Activated naive CD4-positive, alpha-beta T cell treated with anti-CD3 and anti-CD28 coated beads, Interleukin-2, amount 50 U/mL, for 24 hours (primary cell): Measurements from ENCODE around the gene PHACTR1.
"Not testable (repeated sequence)": the region's sequence is repeated elsewhere in the genome, so short reads cannot be mapped to it uniquely, and the experiment has no call there.

ENCODE experiments used
- H3K27ac Mint-ChIP-seq: one replicate; pipeline ENCODE4 v1.8.0; 2021; ENCODE audit warnings: mild to moderate bottlenecking, mixed read lengths
- H3K27me3 Mint-ChIP-seq: one replicate; pipeline ENCODE4 v1.8.0; 2021; ENCODE audit warnings: mixed read lengths
- H3K36me3 Mint-ChIP-seq: one replicate; pipeline ENCODE4 v1.8.0; 2021; ENCODE audit warnings: mixed read lengths
- H3K4me1 Mint-ChIP-seq: one replicate; pipeline ENCODE4 v1.8.0; 2021; ENCODE audit warnings: mixed read lengths
- H3K4me3 Mint-ChIP-seq: one replicate; pipeline ENCODE4 v1.8.0; 2021; ENCODE audit warnings: mild to moderate bottlenecking, mixed read lengths
- H3K9me3 Mint-ChIP-seq: one replicate; pipeline ENCODE4 v1.8.0; 2021; ENCODE audit warnings: mixed read lengths

PHACTR1 gene

DNA sequence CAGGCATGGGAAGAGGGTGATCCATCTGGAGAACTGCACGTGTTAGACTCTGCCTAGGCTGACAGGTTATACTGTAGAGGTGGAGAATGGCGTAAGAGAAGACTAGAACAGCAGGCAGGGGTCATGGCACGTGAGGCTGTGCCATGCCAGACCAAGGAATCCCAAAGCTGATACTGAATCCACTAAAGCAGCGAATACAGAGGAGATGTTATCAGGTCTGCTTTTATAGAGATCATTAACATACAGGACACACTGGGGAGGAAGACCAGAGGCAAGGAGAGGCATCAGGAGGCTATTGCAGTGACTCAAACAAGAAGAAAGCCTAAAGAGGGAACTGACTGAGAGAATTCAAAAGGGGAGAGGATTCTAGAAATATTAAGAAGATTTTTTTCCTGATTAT lies 12.9 kb downstream of the PHACTR1 start:
- H3K36me3 Mint-ChIP-seq = no peaks in the 10 kb centered on the region
- H3K4me3 Mint-ChIP-seq = no peak overlapping the region
- H3K27ac Mint-ChIP-seq = no peak overlapping the region
- peaks cover 2% of the 10 kb centered on the region for H3K9me3 Mint-ChIP-seq
- H3K4me1 Mint-ChIP-seq = no peaks in the 10 kb centered on the region
- no peaks in the 10 kb centered on the region for H3K27me3 Mint-ChIP-seq

DNA sequence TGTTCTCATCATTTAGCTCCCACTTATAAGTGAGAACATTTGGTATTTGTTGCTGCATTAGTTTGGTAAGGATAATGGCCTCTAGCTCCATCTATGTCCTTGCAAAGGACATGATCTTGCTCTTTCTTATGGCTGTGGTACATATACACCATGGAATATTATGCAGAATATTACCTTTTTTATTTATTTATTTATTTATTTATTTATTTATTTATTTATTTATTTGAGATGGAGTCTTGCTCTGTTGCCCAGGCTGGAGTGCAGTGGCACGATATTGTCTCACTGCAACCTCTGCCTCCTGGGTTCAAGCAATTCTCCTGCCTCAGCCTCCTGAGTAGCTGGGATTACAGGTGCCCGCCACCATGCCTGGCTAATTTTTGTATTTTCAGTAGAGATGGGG lies 14.2 kb downstream of the PHACTR1 start:
- not testable (repeated sequence) for H3K27me3 Mint-ChIP-seq, H3K9me3 Mint-ChIP-seq, H3K4me1 Mint-ChIP-seq, H3K4me3 Mint-ChIP-seq, H3K27ac Mint-ChIP-seq, H3K36me3 Mint-ChIP-seq

DNA sequence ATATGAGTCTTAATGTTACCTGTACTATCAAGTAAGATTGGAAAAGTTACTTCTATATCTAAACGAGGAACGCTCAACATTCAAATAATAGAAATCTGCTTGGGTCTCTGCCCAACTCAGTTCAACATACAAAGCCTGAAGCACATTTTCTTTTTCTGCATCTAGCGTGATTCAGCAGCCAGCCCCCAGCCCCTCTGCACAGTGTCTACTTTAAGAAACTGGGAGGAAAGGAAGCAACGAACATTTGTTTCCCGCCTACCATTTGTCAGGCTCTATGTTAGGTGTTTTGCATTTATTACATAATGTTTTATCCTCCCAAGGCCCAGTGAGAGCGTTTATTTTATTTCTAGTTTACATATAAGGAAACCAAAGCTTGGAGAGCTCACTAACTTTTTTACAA lies 17.3 kb downstream of the PHACTR1 start:
- Mint-ChIP-seq H3K27ac (no peak overlapping the region), H3K27me3 (peaks cover 1% of the 10 kb centered on the region), H3K4me3 (no peak overlapping the region), H3K36me3 (no peaks in the 10 kb centered on the region), H3K4me1 (no peaks in the 10 kb centered on the region), H3K9me3 (peaks cover 10% of the 10 kb centered on the region)

DNA sequence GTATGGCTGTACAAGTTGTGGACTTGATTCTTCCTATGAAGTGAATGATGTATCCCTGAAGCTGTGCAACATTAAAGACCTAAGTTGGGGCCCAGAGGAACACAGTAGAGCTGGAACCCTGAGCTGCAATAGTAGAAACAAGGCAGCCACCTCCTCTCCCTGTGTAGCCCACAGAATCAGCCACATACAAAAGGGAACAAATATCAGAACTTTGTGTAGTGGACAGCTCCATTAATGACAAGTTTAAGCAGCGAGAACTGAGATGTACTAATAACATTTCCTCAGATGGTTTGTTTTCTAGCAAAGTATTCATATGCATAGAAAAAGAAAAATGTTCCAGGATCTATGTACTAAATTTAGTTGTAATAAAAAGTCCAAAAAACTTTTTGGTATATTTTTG lies 19.2 kb downstream of the PHACTR1 start:
- H3K27me3 Mint-ChIP-seq = peaks cover 2% of the 10 kb centered on the region
- no peak overlapping the region for H3K27ac Mint-ChIP-seq
- peaks cover 10% of the 10 kb centered on the region for H3K9me3 Mint-ChIP-seq
- H3K4me1 Mint-ChIP-seq = no peaks in the 10 kb centered on the region
- H3K4me3 Mint-ChIP-seq = no peak overlapping the region
- H3K36me3 Mint-ChIP-seq = no peaks in the 10 kb centered on the region

DNA sequence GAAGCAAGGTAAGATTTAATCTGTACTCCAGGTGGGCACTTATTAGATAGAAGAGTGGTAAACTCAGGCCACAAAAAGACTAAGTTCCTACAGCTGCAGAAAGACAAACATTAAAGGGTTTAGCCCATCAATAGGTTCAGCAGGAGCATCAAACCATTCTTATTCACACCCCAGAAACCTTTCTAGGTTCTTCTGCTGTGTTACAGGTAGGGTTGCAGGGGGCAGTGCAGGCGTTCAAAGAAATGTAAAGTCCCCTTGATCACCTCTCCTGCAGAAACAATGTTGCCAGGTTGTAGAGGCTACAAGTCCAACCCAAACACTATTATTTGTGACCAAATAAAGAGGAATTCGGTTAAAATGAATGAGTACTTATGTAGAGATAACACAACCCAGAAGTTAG lies 31.8 kb downstream of the PHACTR1 start:
- Mint-ChIP-seq H3K27me3 (peaks cover 48% of the 10 kb centered on the region), H3K4me1 (no peaks in the 10 kb centered on the region), H3K27ac (no peak overlapping the region), H3K4me3 (no peak overlapping the region), H3K36me3 (no peaks in the 10 kb centered on the region), H3K9me3 (peaks cover 10% of the 10 kb centered on the region)

DNA sequence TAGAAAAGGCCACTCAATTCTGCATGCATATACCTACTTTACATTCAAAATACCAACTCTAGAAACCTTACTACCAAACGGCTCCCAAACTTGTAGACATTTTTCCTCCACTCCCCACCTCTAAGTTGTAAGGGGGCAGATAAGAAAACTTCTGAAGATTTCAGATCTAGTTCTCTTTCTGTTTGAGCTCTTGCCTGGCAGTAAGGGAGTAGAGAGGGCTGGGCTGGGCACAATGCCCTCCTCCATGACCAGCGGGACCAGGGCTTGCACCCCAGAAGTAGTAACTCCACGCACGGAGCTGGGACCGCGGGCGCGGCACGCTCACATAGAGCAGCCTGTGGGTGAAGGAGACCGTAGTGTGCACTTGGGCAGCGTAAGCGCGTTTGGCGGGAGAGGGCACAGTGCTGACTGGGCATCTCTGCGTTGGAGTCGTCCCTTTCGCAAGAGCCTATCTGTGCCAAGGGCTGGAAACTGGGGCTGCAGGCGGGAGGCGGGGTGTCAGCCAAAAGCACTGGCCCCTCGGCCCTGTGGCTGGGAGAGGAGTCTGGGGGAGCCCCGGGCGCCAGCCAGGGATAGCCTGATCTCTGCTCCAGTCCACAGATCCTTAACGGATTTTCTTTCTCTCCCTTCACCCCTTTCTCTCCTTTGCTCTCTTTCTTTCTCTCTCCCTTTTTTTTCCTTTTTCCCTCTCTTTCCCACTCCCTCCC lies 32.4 kb downstream of the PHACTR1 start:
- peaks cover 10% of the 10 kb centered on the region for H3K9me3 Mint-ChIP-seq
- no peaks in the 10 kb centered on the region for H3K4me1 Mint-ChIP-seq
- H3K36me3 Mint-ChIP-seq = no peaks in the 10 kb centered on the region
- H3K27ac Mint-ChIP-seq = no peak overlapping the region
- no peak overlapping the region for H3K4me3 Mint-ChIP-seq
- peaks cover 48% of the 10 kb centered on the region for H3K27me3 Mint-ChIP-seq

DNA sequence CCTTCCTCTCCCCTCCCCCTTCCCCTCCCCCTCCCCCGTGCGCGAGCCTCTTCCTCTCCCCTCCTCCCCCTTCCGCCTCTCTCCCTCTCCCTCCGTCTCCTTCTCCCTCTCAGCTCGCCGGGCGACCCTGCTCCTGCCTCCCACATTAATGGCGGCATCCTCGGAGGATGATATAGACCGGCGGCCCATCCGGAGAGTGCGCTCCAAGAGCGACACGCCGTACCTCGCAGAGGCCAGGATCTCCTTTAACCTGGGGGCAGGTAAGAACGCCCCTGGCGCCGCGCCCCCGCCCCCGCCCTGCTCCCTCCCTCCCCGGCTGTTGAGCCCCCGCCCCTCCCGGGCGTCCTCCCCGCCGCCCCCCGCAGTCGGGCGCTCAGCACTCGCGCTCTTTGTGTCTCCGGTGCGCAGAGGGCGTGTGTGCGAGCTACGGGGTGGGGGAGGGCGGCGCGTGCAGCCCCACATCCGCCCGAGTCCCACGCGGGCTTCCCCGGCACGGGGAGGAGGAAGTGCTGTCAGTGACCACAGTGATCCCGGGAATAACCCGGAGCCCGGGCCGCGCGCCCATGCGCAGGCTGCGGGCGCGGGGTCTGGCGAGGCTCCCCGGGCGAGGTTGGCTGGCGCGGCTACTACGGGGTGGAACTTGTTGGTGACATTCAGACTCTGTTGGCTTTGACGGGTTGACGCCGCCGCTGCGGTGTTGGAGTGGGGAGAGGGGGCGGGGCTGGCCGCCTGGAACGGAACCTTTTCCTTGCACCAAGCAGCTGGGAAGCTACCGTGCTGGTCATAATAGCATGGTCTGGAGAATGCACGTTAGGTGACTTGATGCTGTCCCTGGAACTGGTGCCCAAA lies 33.2 kb downstream of the PHACTR1 start:
- no peaks in the 10 kb centered on the region for H3K4me1 Mint-ChIP-seq
- no peak overlapping the region for H3K4me3 Mint-ChIP-seq
- H3K27me3 Mint-ChIP-seq = peaks cover 48% of the 10 kb centered on the region
- H3K27ac Mint-ChIP-seq = no peak overlapping the region
- H3K9me3 Mint-ChIP-seq = peaks cover 10% of the 10 kb centered on the region
- no peaks in the 10 kb centered on the region for H3K36me3 Mint-ChIP-seq

DNA sequence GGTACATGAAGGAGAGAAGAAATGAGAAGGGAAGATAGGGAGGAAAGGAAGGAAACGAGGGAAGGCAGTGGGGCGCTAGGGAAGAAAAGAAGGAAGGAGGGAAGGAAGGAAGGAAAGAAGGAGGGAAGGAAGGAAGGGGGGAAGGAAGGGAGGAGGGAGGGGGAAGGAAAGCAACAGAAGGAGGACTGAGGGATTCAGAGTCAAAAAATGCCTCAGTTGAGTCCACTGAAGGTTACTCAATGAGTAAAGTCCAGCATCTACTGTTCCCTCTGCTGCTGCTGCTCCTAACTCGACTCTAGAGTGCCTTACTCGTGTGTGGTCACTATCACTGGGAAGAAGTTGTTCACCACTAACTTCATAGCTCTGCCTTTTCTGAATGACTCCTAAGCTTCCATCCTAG lies 33.8 kb downstream of the PHACTR1 start:
- Mint-ChIP-seq H3K27me3 (peaks cover 47% of the 10 kb centered on the region), H3K27ac (no peak overlapping the region), H3K9me3 (peaks cover 5% of the 10 kb centered on the region)

DNA sequence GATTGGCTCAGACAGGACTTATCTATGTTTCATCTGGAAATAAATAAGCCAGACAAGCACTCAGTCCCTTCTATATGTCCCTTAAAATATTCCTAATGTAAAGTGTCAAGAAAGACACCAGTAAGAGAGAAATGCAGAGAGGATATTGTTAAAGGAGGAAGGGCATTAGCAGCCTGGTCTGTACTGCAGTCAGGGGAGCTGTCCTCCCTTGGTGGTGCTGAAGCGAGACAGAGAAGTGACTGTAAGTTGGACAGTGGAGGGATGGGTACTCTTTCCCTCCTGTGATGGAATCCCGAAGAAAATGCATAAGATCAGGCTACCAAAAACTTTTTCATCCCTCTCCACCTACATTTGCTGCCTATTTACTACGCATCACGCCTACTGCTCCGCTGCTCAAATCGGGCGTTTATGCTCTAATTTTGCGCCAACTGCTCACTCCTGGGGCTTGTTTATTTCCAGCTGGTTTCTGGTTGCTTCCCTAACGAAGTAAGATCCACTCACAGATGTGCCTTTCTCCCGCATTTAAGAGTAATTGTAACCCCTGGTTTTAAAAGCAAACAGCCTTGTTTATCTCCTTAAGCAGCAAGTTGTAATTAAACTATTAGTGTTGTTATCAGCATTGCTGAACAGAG lies 35.2 kb downstream of the PHACTR1 start:
- H3K27ac Mint-ChIP-seq = no peak overlapping the region
- H3K9me3 Mint-ChIP-seq = no peaks in the 10 kb centered on the region
- H3K27me3 Mint-ChIP-seq = peaks cover 41% of the 10 kb centered on the region
- H3K4me3 Mint-ChIP-seq = no peak overlapping the region
- H3K4me1 Mint-ChIP-seq = no peaks in the 10 kb centered on the region
- H3K36me3 Mint-ChIP-seq = no peaks in the 10 kb centered on the region

More for the DNA sequence above, 33.8 kb downstream of the PHACTR1 start:
- Mint-ChIP-seq H3K4me1 (no peaks in the 10 kb centered on the region), H3K36me3 (no peaks in the 10 kb centered on the region), H3K4me3 (no peak overlapping the region)

DNA sequence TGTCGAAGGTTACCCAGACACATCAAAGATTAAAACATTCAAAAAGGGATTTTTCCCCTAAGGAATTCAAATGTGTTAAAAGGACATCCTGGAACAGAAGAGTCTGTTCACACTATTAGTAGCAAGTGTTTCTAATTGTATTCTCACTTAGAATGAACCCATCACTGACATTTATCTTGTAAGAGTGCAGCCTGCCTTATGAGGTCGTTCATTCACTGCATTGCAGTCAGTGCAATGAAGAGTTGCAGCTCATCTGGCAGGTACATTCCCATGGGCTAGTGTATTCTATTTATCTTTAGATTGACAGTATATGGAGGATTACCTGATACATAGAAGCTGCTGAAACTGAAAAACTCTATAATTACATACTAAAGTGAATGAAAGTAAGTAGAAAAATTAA lies 36.5 kb downstream of the PHACTR1 start:
- no peaks in the 10 kb centered on the region for H3K4me1 Mint-ChIP-seq
- no peak overlapping the region for H3K4me3 Mint-ChIP-seq
- H3K36me3 Mint-ChIP-seq = no peaks in the 10 kb centered on the region
- H3K27ac Mint-ChIP-seq = no peak overlapping the region
- H3K27me3 Mint-ChIP-seq = peaks cover 32% of the 10 kb centered on the region
- H3K9me3 Mint-ChIP-seq = no peaks in the 10 kb centered on the region

DNA sequence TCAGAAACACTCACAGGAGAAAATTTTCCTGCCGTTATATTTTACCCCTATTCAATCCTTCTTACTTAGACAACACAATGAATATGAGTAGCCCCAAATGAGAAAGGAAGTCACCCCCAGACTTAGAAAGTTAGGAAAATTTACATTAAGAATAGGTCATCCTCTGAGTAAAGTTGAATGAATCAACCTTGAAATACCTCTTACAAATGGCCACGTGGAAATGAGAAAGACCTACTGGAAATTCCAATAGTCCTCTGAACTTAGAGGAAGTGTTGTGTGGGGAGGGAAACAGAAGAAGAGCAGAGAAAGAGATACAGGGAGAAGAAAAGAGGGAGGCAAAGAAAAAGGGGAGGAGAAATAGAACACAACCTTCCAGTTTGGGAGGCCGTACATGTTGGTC lies 43.7 kb downstream of the PHACTR1 start:
- Mint-ChIP-seq H3K27ac (no peak overlapping the region), H3K9me3 (no peaks in the 10 kb centered on the region), H3K4me3 (no peak overlapping the region), H3K36me3 (no peaks in the 10 kb centered on the region), H3K27me3 (peaks cover 2% of the 10 kb centered on the region), H3K4me1 (no peaks in the 10 kb centered on the region)

DNA sequence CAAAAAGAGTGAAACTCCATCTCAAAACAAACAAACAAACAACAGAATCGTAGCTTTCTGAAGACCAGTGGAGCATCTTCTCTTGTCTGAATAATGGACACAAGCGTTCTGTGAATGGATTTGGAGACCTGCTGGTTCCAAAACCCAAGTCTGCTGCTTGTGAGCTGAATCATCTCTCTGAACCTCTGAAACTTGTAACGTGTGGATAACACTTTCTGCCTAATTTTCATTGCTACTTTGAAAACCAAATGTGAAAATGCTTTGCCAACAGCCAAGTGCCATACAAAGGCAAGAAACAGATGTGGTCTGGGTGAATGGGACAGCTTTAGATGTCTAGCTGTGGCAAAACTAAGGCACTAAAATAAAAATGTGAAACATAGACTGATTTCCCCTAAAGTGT lies 44.3 kb downstream of the PHACTR1 start:
- H3K36me3 Mint-ChIP-seq = no peaks in the 10 kb centered on the region
- no peak overlapping the region for H3K4me3 Mint-ChIP-seq
- no peaks in the 10 kb centered on the region for H3K9me3 Mint-ChIP-seq
- no peaks in the 10 kb centered on the region for H3K4me1 Mint-ChIP-seq
- no peak overlapping the region for H3K27ac Mint-ChIP-seq
- peaks cover 2% of the 10 kb centered on the region for H3K27me3 Mint-ChIP-seq

DNA sequence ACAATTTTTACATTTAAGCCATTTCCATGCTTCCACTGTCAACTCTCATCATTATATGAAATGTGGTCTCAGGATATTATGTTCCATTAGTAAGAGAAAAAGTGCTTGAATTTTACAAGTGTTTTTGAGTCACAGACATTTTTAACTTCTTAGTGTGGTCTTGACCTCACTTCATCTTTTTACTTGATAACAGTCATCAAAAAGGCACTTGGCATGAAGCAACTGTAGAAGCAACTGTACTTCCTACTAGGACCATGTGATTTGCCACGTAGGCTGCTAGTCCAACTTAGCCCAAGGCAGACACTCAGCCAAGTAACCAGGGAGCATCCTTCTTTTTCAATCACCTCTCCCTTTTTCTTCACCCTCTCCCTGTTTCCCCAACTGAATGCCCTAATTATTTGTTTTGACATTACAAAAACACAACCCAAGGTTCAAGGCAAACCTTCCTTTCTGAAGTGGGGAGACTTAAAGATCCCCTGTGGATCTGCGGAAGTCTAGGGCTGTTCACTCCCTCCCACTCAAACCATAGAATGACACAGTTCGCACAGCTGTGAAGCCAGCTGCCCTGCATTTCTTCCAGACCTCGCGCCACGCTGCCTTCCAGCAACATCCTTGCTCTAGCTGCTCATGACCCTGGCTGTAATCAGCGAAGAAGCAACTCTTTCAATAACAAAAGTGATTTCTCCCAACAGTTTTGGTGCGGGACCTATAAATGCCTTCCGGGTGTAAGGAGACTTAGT lies 45.0 kb downstream of the PHACTR1 start:
- Mint-ChIP-seq H3K4me3 (no peak overlapping the region), H3K36me3 (no peaks in the 10 kb centered on the region), H3K27me3 (peaks cover 2% of the 10 kb centered on the region), H3K9me3 (no peaks in the 10 kb centered on the region), H3K27ac (no peak overlapping the region), H3K4me1 (no peaks in the 10 kb centered on the region)

DNA sequence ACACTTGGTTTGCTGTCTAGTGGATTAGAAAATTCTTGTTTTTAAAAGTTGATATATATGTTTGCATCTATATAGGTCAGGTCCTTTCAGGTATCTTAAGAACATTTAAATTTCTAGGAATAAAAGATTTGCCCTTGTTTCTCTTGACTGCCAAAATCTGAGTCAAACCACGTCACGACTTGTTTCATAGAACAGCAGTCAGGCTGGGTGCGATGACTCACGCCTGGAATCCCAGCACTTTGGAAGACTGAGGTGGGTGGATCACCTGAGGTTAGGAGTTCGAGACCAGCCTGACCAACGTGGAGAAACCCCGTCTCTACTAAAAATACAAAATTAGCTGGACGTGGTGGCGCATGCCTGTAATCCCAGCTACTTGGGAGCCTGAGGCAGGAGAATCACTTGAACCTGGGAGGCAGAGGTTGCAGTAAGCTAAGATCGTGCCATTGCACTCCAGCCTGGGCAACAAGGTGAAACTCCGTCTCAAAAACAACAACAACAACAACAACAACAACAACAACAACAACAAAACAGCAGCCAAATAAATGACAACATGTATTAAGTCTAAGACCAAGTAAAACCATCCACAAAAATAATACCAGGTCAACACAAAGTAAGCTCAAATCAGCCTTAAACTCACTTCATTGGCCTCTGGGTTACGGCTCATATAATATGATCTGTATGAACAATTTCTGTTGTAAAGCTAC lies 46.3 kb downstream of the PHACTR1 start:
- not testable (repeated sequence) for H3K4me1 Mint-ChIP-seq, H3K4me3 Mint-ChIP-seq, H3K36me3 Mint-ChIP-seq, H3K27me3 Mint-ChIP-seq, H3K27ac Mint-ChIP-seq, H3K9me3 Mint-ChIP-seq

DNA sequence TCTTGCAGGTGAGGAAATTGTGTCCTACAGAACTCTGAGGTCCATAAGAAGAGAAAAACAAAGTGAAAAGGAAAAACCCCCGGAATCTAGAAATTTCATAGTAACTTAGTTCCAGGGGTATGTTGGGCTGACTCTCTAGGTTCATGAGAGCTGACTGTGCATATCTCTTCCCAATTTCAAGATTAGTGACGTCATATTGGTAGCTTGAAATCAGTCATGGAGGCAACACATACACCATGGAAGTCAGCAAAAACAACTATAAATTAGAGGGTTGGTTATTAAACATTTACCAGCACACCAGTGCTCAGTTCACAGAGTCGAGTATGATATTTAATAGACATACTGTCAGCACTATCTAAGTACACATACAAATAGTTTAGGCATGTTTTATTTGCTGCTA lies 49.8 kb downstream of the PHACTR1 start:
- Mint-ChIP-seq H3K9me3 (no peaks in the 10 kb centered on the region), H3K36me3 (no peaks in the 10 kb centered on the region), H3K27ac (no peak overlapping the region), H3K4me3 (no peak overlapping the region), H3K4me1 (no peaks in the 10 kb centered on the region), H3K27me3 (peaks cover 4% of the 10 kb centered on the region)
